Type B pancreatic cell (in vitro differentiated cells): Measurements from ENCODE around the gene ARHGEF12. TPM values are rescaled to one million over a fixed set of nuclear protein-coding genes. Genes with fewer than 3 reads are reported as not detected.

Source experiments
- DNase-seq: peaks from one replicate; pipeline ENCODE4 v3.0.0; 2021; ENCODE audit warnings: mixed read lengths; ENCODE audit not compliant: unreplicated experiment; ENCODE audit errors: extremely low spot score
- H3K27ac Mint-ChIP-seq: 2 replicates; pipeline ENCODE4 v1.8.0; 2021; ENCODE audit warnings: mild to moderate bottlenecking, mixed read lengths
- H3K27me3 Mint-ChIP-seq: 2 replicates; pipeline ENCODE4 v1.8.0; 2021; ENCODE audit warnings: mixed read lengths
- H3K36me3 Mint-ChIP-seq: 2 replicates; pipeline ENCODE4 v1.8.0; 2021; ENCODE audit warnings: mixed read lengths
- H3K4me1 Mint-ChIP-seq: one replicate; pipeline ENCODE4 v1.8.0; 2021; ENCODE audit warnings: mixed read lengths; ENCODE audit not compliant: unreplicated experiment
- H3K4me3 Mint-ChIP-seq: 2 replicates; pipeline ENCODE4 v1.8.0; 2021; ENCODE audit warnings: mild to moderate bottlenecking, mixed read lengths
- H3K9me3 Mint-ChIP-seq: 2 replicates; pipeline ENCODE4 v1.8.0; 2021; ENCODE audit warnings: mixed read lengths
- total RNA-seq: library from RNA; stranded (reverse); gene quantifications from 2 replicates; pipeline ENCODE4 v1.2.1, GENCODE V29; 2021; ENCODE audit warnings: low replicate concordance
- TF ChIP-seq, protein P1 (sequence below): fragments of 200-600 bp; sonication (generic); conservative IDR thresholded peaks from 2 replicates; pipeline ENCODE4 v1.5.0; 2021; ENCODE audit warnings: antibody characterized with exemption, mild to moderate bottlenecking

Gene ARHGEF12
- total RNA-seq, 1 donor from 2014 or later: 73.8 TPM

DNA sequence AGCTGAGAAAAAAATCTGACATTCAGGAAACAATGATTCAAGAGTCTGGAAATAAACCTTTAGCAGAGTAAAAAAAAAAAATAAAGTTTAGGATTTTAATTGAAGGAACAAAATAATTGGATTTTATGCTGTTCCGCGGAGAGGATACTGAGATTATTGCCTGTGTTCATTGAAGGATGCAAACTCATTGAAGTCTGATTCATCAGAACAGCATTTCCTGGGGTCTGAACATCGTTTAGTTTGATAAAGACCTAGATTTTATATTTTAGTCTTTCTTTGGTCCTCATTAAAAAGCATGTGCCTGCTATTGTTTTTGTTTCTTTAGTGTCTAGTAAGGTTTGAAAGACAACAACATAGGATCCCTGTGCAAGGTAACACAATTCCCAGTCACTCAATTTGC lies 6.7 kb upstream of the ARHGEF12 start:
- H3K36me3 Mint-ChIP-seq: peaks cover 9% of the 10 kb centered on the region
- H3K4me1 Mint-ChIP-seq: peaks cover 23% of the 10 kb centered on the region
- no peaks in the 10 kb centered on the region for H3K9me3 Mint-ChIP-seq
- H3K4me3 Mint-ChIP-seq: no peak overlapping the region
- no peak for DNase-seq
- peaks cover 6% of the 10 kb centered on the region for H3K27me3 Mint-ChIP-seq
- H3K27ac Mint-ChIP-seq: no peak overlapping the region
- TF ChIP-seq, protein P1, sequence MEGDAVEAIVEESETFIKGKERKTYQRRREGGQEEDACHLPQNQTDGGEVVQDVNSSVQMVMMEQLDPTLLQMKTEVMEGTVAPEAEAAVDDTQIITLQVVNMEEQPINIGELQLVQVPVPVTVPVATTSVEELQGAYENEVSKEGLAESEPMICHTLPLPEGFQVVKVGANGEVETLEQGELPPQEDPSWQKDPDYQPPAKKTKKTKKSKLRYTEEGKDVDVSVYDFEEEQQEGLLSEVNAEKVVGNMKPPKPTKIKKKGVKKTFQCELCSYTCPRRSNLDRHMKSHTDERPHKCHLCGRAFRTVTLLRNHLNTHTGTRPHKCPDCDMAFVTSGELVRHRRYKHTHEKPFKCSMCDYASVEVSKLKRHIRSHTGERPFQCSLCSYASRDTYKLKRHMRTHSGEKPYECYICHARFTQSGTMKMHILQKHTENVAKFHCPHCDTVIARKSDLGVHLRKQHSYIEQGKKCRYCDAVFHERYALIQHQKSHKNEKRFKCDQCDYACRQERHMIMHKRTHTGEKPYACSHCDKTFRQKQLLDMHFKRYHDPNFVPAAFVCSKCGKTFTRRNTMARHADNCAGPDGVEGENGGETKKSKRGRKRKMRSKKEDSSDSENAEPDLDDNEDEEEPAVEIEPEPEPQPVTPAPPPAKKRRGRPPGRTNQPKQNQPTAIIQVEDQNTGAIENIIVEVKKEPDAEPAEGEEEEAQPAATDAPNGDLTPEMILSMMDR: no peak

DNA sequence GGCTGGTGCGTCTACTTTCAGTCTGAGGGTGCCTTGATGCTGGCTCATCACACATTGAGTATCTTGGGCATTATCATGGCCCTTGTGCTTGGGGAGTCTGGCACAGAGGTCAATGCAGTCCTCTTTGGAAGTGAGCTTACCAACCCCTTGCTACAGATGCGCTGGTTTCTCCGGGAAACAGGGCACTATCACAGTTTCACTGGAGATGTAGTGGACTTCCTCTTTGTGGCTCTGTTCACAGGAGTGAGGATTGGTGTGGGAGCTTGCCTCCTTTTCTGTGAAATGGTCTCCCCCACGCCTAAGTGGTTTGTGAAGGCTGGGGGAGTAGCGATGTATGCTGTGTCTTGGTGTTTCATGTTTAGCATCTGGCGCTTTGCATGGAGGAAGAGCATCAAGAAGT lies 6.2 kb upstream of the ARHGEF12 start:
- peaks cover 23% of the 10 kb centered on the region for H3K4me1 Mint-ChIP-seq
- no peak overlapping the region for H3K4me3 Mint-ChIP-seq
- no peaks in the 10 kb centered on the region for H3K9me3 Mint-ChIP-seq
- no peak overlapping the region for H3K27ac Mint-ChIP-seq
- TF ChIP-seq, protein P1: no peak
- DNase-seq: no peak
- peaks cover 2% of the 10 kb centered on the region for H3K27me3 Mint-ChIP-seq
- H3K36me3 Mint-ChIP-seq: peaks cover 9% of the 10 kb centered on the region

DNA sequence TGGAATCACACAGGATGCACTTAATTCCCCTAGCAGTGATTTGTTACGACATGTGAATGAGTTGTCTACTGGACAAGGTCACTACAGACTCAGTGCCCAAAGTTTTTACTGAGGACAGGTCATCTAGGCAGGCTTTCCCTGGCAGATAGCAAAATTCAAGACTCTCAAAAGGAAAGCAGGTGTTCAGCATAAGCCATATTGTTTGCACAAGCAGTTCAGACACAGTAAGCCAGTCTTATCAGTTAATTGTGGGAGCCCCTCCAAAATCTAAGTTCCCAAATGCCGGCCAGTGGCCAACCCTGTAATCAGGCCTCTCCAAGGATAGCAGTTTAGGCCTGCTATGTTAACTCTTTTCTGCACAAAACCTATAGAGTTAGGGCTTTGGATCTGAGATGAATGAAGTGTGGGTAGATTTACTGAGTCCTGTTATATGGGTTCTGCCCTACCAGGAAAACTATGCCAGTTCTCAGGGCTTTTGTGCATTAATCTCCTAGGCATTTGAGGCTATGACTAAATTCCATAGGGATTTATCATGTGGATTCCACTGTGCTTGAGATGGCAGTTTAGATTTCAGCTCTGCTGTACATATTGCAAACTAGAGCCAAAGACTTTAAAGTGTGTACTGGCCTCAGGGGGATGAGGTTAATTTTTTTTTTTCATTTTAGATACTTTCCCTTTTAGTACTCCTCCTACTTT lies 4.8 kb upstream of the ARHGEF12 start:
- TF ChIP-seq, protein P1: no peak
- Mint-ChIP-seq H3K4me1 (peaks cover 15% of the 10 kb centered on the region), H3K4me3 (no peak overlapping the region), H3K36me3 (peaks cover 9% of the 10 kb centered on the region), H3K27ac (no peak overlapping the region), H3K9me3 (no peaks in the 10 kb centered on the region), H3K27me3 (no peaks in the 10 kb centered on the region)
- DNase-seq: no peak

DNA sequence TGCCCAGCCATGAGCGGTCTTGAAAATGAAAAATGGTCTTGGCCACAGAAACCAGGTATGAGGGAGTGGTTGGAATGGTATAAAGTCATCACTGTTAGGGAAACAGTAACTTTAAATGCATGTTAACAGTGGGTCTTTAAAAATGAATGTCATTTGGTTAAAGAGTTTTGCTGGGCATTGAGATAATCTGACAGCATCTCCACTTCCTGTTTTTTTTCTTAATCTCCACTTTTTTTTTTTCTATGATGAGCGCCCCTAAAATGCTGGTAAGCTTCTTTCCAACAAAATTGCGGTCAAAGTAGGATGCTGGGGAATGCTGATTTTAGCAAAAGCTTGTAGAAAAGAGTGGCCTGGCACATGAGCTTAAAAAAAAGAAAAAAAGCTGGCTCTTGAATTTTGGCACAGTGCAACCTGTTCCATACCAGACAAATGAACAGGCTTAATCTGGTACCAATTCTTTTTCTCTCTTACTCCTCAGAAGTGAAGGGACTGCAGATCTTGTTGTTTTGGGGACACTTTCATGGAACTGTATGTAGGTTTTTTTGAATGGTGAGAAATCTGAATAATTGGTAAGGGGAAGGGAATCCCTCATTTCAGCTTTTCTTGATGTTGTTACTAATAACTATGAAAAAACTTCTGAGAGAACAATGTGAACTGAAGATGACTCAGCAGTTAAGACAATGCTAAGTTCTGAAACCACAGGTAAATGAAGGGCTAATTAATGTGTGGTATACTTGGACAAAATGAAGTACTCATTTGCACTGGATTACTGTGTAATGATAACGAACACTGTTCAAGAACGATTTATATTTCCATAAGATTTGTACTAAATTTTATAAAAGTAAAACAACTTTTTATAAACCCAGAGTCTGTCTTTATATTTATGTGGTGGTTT lies 3.1 kb upstream of the ARHGEF12 start:
- Mint-ChIP-seq H3K27me3 (no peaks in the 10 kb centered on the region), H3K9me3 (no peaks in the 10 kb centered on the region), H3K36me3 (peaks cover 9% of the 10 kb centered on the region), H3K4me1 (peaks cover 4% of the 10 kb centered on the region), H3K4me3 (no peak overlapping the region), H3K27ac (peak overlapping the region; percentile 3)
- no peak for DNase-seq
- TF ChIP-seq, protein P1: no peak

DNA sequence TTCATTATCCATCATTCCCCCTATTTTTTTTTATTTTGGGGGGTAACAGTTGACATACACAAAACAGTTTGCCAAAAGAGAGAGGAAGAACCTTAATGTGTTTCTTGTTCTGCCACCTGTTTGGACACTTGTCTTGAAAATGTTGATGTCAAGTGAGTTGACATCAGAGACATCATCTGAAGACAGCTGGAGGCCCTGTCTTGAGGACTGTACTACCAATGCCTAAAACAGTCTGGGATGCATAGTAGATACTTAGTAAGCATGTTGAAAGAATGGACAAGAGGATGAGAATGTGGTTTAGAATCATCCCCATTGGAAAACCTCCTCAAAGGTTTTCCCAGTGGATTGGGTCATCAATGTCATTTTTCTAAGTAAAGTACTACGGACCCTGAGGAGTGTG lies 2.4 kb upstream of the ARHGEF12 start:
- Mint-ChIP-seq H3K4me1 (peaks cover 8% of the 10 kb centered on the region), H3K9me3 (no peaks in the 10 kb centered on the region), H3K27me3 (no peaks in the 10 kb centered on the region), H3K4me3 (no peak overlapping the region), H3K36me3 (peaks cover 5% of the 10 kb centered on the region), H3K27ac (no peak overlapping the region)
- TF ChIP-seq, protein P1: no peak
- DNase-seq: no peak
